Spleen (tissue), 11 donors: ENCODE measurements around the gene ECM1. TPM values are rescaled to one million over a fixed set of nuclear protein-coding genes. Genes with fewer than 3 reads are reported as not detected.

ENCODE experiments used
- DNase-seq: peaks from one replicate; pipeline ENCODE4 v3.0.0-alpha.2; 2020
- H3K27ac ChIP-seq, 8 donors: fragments of 200-600 bp; sonication (generic) in 7 of 8; 1 replicate in 4 of 8; 2 replicates in 4 of 8; pipeline versions ENCODE4 v1.5.0 to v1.8.0; 2016 to 2021; ENCODE audit warnings: inconsistent platforms in 4 of 8, mild to moderate bottlenecking in 4 of 8, moderate library complexity in 1 of 8
- H3K27me3 ChIP-seq, 7 donors: fragments of 200-600 bp; sonication (generic) in 6 of 7; replicated peaks in 1 of 7; 1 replicate in 4 of 7; 2 replicates in 3 of 7; pipeline versions ENCODE4 v1.5.0 to v1.8.0; 2016 to 2021; ENCODE audit warnings: inconsistent platforms in 3 of 7, mild to moderate bottlenecking in 1 of 7
- H3K36me3 ChIP-seq, 6 donors: fragments of 200-600 bp; sonication (generic) in 5 of 6; 1 replicate in 4 of 6; 2 replicates in 2 of 6; pipeline versions ENCODE4 v1.5.0 to v1.8.0; 2016 to 2021; ENCODE audit warnings: inconsistent platforms in 2 of 6
- H3K4me1 ChIP-seq, 6 donors: fragments of 200-600 bp; sonication (generic) in 5 of 6; 1 replicate in 3 of 6; 2 replicates in 3 of 6; pipeline versions ENCODE4 v1.5.0 to v1.8.0; 2016 to 2021; ENCODE audit warnings: inconsistent platforms in 3 of 6
- H3K4me3 ChIP-seq, 8 donors: fragments of 200-600 bp; sonication (generic) in 7 of 8; 1 replicate in 4 of 8; 2 replicates in 4 of 8; pipeline versions ENCODE4 v1.5.0 to v1.8.0; 2016 to 2021; ENCODE audit warnings: inconsistent platforms in 4 of 8, mild to moderate bottlenecking in 4 of 8, moderate library complexity in 2 of 8
- H3K9me3 ChIP-seq, 8 donors: fragments of 200-600 bp; sonication (generic) in 7 of 8; 1 replicate in 4 of 8; 2 replicates in 4 of 8; pipeline versions ENCODE4 v1.5.0 to v1.8.0; 2016 to 2021; ENCODE audit warnings: inconsistent platforms in 4 of 8
- CTCF ChIP-seq, 11 experiments: fragments of 200-600 bp in 7 of 11; fragments of 450-650 bp in 4 of 11; sonication (generic) in 4 of 11; IDR thresholded peaks in 8 of 11; conservative IDR thresholded peaks in 3 of 11; 1 replicate in 7 of 11; 2 replicates in 4 of 11; pipeline versions ENCODE4 v1.4.0 to v1.8.0; 2016 to 2021; ENCODE audit warnings: antibody characterized with exemption in 11 of 11, inconsistent platforms in 4 of 11, mild to moderate bottlenecking in 1 of 11
- POLR2A ChIP-seq, 3 donors: fragments of 450-650 bp; IDR thresholded peaks; one replicate each; pipeline ENCODE4 v1.5.1; 2017; ENCODE audit warnings: antibody characterized with exemption in 3 of 3, mild to moderate bottlenecking in 1 of 3
- POLR2AphosphoS5 ChIP-seq, 3 donors: sonication (generic); formaldehyde crosslinking; IDR thresholded peaks; one replicate each; pipeline ENCODE4 v1.5.1; 2017; ENCODE audit warnings: antibody characterized with exemption in 3 of 3
- WGBS, 5 donors: extraction: QIAGEN DNeasy Blood & Tissue Kit in 3 of 5; methylation state at CpG; one replicate each; pipeline versions ENCODE4 v1.1.5 to v1.1.7; 2013 to 2018; 5-methylcytosine and 5-hydroxymethylcytosine counted together
- intact Hi-C: fragments of 100-400 bp; cut with DNase I; formaldehyde crosslinking; loops from one replicate; pipeline ENCODE4 v1.15.0; 2023; ENCODE audit warnings: low total_unique reads
- polyA plus RNA-seq, 3 donors: library from polyadenylated mRNA; stranded (reverse); fragments of 200-250 nt; gene quantifications; one replicate each; pipeline ENCODE4 v1.2.1, GENCODE V29; 2013
- total RNA-seq, 7 donors: library from RNA; depleted of rRNA in 3 of 7; stranded (reverse); fragments of >200 nt in 3 of 7; fragmentation: NEBNext Ultra II Directional in 4 of 7; extraction: Animal tissue kit (Norgen Biotek cat#: 25700) in 4 of 7; gene quantifications; one replicate each; pipeline versions ENCODE4 v1.1.0 to v1.2.1, GENCODE V29; 2016 to 2021
- donor health status: healthy with polysubstance abuse.
- donor health status: DM: no; HTN: no; CAD: no; lungs with moderate emphysema.
- donor health status: DM: no; HTN: no; CAD: no.
- donor health status: Bipolar disorder and iron deficiency.
- donor health status: healthy.
- donor health status: DM: no; HTN: no; CAD: no.
- donor health status: DM: yes; HTN: yes; CAD: no.

Gene ECM1
- total and polyA plus RNA-seq, 10 donors: 2.7 to 16.5 (median 9.9) TPM

DNA sequence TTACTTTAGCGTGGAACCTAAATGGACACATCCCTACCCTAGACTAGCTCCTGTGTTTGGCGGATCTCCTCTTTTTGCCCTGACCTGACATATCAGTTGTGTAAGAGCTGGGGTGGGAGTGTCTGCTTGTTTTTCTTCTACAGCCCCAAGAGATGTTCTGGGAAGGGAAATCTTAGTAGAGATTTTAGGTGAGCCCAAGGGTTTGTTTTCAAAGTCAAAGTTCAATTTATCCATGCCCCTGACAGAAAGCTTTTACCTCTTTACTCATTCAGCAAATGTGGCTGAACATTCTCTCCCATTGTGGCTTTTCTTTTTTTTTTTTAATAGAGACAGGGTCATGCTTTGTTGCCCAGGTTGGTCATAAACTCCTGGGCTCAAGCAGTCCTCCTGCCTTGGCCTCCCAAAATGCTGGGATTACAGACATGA lies 28.0 kb upstream of the ECM1 start:
- no peak for DNase-seq
- Histone ChIP-seq H3K4me3 (no peak overlapping the region), H3K9me3 (no peaks in the 10 kb centered on the region), H3K27ac (no peak overlapping the region), H3K27me3 (no peaks in the 10 kb centered on the region), H3K4me1 (peaks cover 0 to 18% (median 0%) of the 10 kb centered on the region in 6 donors), H3K36me3 (no peaks in the 10 kb centered on the region)
- TF ChIP-seq POLR2AphosphoS5 (IDR thresholded peaks at IDR 0.05) (no peak), POLR2A (IDR thresholded peaks at IDR 0.05) (no peak), CTCF (IDR thresholded peaks at IDR 0.05 in 8 of 11, conservative IDR thresholded peaks at IDR 0.05 in 3 of 11) (no peak)
- WGBS, 5 donors: 69 to 82% (median 72%) methylated on average over 2 of the region's 2 CpGs
- intact Hi-C loops: loop anchor here (10.0 kb wide), 1 partner anchor 115 kb away; the partner anchor contains the start of gene RPRD2

DNA sequence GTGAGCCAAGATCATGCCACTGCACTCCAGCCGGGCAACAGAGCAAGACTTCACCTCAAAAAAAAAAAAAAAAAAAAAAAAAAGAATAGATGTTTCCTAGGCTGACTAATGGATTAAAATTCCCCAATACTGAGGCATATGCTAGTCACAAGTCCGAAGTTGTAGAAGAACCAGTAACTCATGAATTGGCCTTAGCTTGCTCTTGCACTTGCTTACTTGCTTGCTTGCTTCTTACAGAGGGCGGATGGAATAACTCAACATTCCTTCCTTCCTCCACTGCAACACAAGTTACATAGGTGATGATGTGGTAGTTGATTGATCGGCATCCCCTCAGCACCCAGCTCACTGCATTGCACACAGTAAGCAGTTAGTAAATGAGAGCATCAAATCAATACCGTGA lies 23.5 kb upstream of the ECM1 start:
- no peak for TF ChIP-seq POLR2A (IDR thresholded peaks at IDR 0.05)
- no peak for TF ChIP-seq POLR2AphosphoS5 (IDR thresholded peaks at IDR 0.05)
- no peak for TF ChIP-seq CTCF (IDR thresholded peaks at IDR 0.05 in 8 of 11, conservative IDR thresholded peaks at IDR 0.05 in 3 of 11)
- peaks cover 8 to 25% (median 16%) of the 10 kb centered on the region in 6 donors for H3K4me1 ChIP-seq
- H3K27ac ChIP-seq: no peak overlapping the region
- intact Hi-C loops: no loop called here
- H3K36me3 ChIP-seq: peaks cover 0 to 8% (median 3%) of the 10 kb centered on the region in 6 donors
- 85 to 95% (median 91%) methylated on average over 5 of the region's 5 CpGs for WGBS, 5 donors
- no peaks in the 10 kb centered on the region for H3K9me3 ChIP-seq
- H3K4me3 ChIP-seq: no peak overlapping the region
- no peaks in the 10 kb centered on the region for H3K27me3 ChIP-seq
- no peak for DNase-seq

- intact Hi-C loops: no loop called here
- Histone ChIP-seq H3K27me3 (no peaks in the 10 kb centered on the region), H3K36me3 (peaks cover 0 to 12% (median 5%) of the 10 kb centered on the region in 6 donors), H3K27ac (no peak overlapping the region), H3K4me1 (peaks cover 8 to 26% (median 16%) of the 10 kb centered on the region in 6 donors), H3K4me3 (no peak overlapping the region), H3K9me3 (no peaks in the 10 kb centered on the region)
- DNase-seq: peak; percentile 33
- no peak for TF ChIP-seq POLR2AphosphoS5 (IDR thresholded peaks at IDR 0.05)
- no peak for TF ChIP-seq CTCF (IDR thresholded peaks at IDR 0.05 in 8 of 11, conservative IDR thresholded peaks at IDR 0.05 in 3 of 11)
- TF ChIP-seq POLR2A (IDR thresholded peaks at IDR 0.05): no peak
- WGBS, 5 donors: 45 to 58% (median 55%) methylated on average over 2 of the region's 2 CpGs
Observed at GRCh38 chr1:150484861-150485260, 23.0 kb upstream of the ECM1 start.

GRCh38 chr1:150486966-150487762 lies 20.7 kb upstream of the ECM1 start, which contains the start of gene TARS2:
Gene TARS2 (plus strand): TSS chr1:150487419. CDS start chr1:150487451, 32 bp downstream.
- H3K4me3 ChIP-seq: peak within 1 kb of the TSS; percentile 65 to 94 (median 74)
- WGBS, 5 donors: 0 to 1% (median 0%) methylated on average over 28 to 30 of the region's 30 CpGs
- peak; percentile 92 for DNase-seq
- peaks cover 0 to 36% (median 25%) of the 10 kb centered on the region in 6 donors for H3K36me3 ChIP-seq
- H3K27me3 ChIP-seq: no peaks in the 10 kb centered on the region
- no peaks in the 10 kb centered on the region for H3K9me3 ChIP-seq
- peak in 1 of 3 donors; percentile 59 for TF ChIP-seq POLR2A (IDR thresholded peaks at IDR 0.05)
- TF ChIP-seq POLR2AphosphoS5 (IDR thresholded peaks at IDR 0.05): peak; percentile 56 to 91 (median 82)
- TF ChIP-seq CTCF (IDR thresholded peaks at IDR 0.05 in 8 of 11, conservative IDR thresholded peaks at IDR 0.05 in 3 of 11): peak; percentile 35 to 86 (median 64)
- H3K4me1 ChIP-seq: peaks cover 8 to 26% (median 16%) of the 10 kb centered on the region in 6 donors
- intact Hi-C loops: no loop called here
- peak within 1 kb of the TSS; percentile 61 to 92 (median 85) for H3K27ac ChIP-seq
